MM.1S (cell line): ENCODE measurements around the gene EEF1A1.

Source experiments
- CTCF ChIP-seq: fragments of 300-600 bp; sonication (generic); IDR thresholded peaks from 2 replicates; pipeline ENCODE4 v1.5.1; 2016; ENCODE audit warnings: antibody characterized with exemption, low read length, mixed read lengths
- EZH2 ChIP-seq: fragments of 300-600 bp; sonication (generic); optimal IDR thresholded peaks from 2 replicates; pipeline ENCODE3; 2017; ENCODE audit warnings: low read depth, mild to moderate bottlenecking, antibody characterized with exemption, low read length, mixed read lengths

- TF ChIP-seq CTCF (no peak), EZH2 (no peak)
Observed at GRCh38 chr6:73560182-73560732, 39.4 kb upstream of the EEF1A1 start.
